ENCODE data around the gene KRT6A.

KRT6A gene

GRCh38 chr12:52524898-52525591 is 32.0 kb upstream of the KRT6A start:
- no peak for DNase-seq (ENCODE audit: low read depth, low spot score)

- DNase-seq (ENCODE audit: low read depth, low spot score): no peak
These were observed 31.3 kb upstream of the KRT6A start for GRCh38 chr12:52524241-52524897.

- DNase-seq (ENCODE audit: low read depth, low spot score): no peak
These were observed 30.8 kb upstream of the KRT6A start for GRCh38 chr12:52523824-52524223.

GRCh38 chr12:52522346-52523011 is 29.4 kb upstream of the KRT6A start:
- DNase-seq (ENCODE audit: low read depth, low spot score): no peak

- no peak for DNase-seq (ENCODE audit: low read depth, low spot score)
These were observed 28.7 kb upstream of the KRT6A start for GRCh38 chr12:52521568-52522266.

- no peak for DNase-seq (ENCODE audit: low read depth, low spot score)
These were observed 28.1 kb upstream of the KRT6A start for GRCh38 chr12:52521175-52521567.

GRCh38 chr12:52519826-52520662 is 27.0 kb upstream of the KRT6A start, which contains the start of gene KRT5:
Gene KRT5, minus strand, starts transcription at chr12:52520394. Its CDS starts 98 bp downstream, at chr12:52520296.
- DNase-seq (ENCODE audit: low read depth, low spot score): no peak

- DNase-seq (ENCODE audit: low read depth, low spot score): no peak
These were observed 26.3 kb upstream of the KRT6A start for GRCh38 chr12:52519387-52519703.

GRCh38 chr12:52518574-52519386 is 25.7 kb upstream of the KRT6A start:
- DNase-seq (ENCODE audit: low read depth, low spot score): no peak

GRCh38 chr12:52517888-52518287 is 24.8 kb upstream of the KRT6A start:
- no peak for DNase-seq (ENCODE audit: low read depth, low spot score)

- DNase-seq (ENCODE audit: low read depth, low spot score): no peak
These were observed 24.2 kb upstream of the KRT6A start for GRCh38 chr12:52517005-52517835.

- no peak for DNase-seq (ENCODE audit: low read depth, low spot score)
These were observed 23.1 kb upstream of the KRT6A start for GRCh38 chr12:52515927-52516831.

GRCh38 chr12:52515319-52515646 is 22.2 kb upstream of the KRT6A start:
- no peak for DNase-seq (ENCODE audit: low read depth, low spot score)

GRCh38 chr12:52514471-52515318 is 21.6 kb upstream of the KRT6A start:
- DNase-seq (ENCODE audit: low read depth, low spot score): no peak

GRCh38 chr12:52513736-52514135 is 20.7 kb upstream of the KRT6A start:
- DNase-seq (ENCODE audit: low read depth, low spot score): no peak

GRCh38 chr12:52508211-52508610 is 15.2 kb upstream of the KRT6A start:
- DNase-seq (ENCODE audit: low read depth, low spot score): no peak

- DNase-seq (ENCODE audit: low read depth, low spot score): peak; percentile 54
These were observed 14.0 kb upstream of the KRT6A start for GRCh38 chr12:52506858-52507715.

Measured in iPS DF 19.7 (cell line).